Measurements from ENCODE around the gene KAT7.

Gene KAT7

DNA sequence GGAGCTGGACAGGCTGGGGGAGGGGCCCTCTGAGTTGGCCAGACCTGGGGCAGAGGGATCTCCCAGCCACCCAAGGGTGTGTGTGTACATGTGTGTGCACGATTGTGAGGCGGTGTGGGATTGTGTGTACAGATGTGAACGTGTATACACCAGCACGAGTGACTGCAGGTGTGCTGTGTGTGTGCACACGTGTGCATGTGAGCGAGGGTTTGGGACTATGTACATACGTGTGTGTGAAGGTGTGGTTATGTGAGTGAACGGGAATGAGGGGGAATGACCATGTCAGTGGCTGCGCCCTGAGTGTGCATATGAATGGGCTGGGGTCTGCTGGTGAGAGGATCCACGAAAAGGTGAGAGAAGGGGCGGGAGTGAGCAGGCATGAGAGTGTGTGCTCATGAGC lies 81.8 kb downstream of the KAT7 start:
- Histone ChIP-seq H3K4me3 (no peak overlapping the region), H3K27ac (no peak overlapping the region)
- TF ChIP-seq, protein P1, sequence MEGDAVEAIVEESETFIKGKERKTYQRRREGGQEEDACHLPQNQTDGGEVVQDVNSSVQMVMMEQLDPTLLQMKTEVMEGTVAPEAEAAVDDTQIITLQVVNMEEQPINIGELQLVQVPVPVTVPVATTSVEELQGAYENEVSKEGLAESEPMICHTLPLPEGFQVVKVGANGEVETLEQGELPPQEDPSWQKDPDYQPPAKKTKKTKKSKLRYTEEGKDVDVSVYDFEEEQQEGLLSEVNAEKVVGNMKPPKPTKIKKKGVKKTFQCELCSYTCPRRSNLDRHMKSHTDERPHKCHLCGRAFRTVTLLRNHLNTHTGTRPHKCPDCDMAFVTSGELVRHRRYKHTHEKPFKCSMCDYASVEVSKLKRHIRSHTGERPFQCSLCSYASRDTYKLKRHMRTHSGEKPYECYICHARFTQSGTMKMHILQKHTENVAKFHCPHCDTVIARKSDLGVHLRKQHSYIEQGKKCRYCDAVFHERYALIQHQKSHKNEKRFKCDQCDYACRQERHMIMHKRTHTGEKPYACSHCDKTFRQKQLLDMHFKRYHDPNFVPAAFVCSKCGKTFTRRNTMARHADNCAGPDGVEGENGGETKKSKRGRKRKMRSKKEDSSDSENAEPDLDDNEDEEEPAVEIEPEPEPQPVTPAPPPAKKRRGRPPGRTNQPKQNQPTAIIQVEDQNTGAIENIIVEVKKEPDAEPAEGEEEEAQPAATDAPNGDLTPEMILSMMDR (IDR thresholded peaks at IDR 0.05), result no peak
- no peak for DNase-seq (ENCODE audit: low spot score)

GRCh38 chr17:49871211-49871610 lies 82.7 kb downstream of the KAT7 start:
- DNase-seq (ENCODE audit: low spot score), result no peak
- no peak overlapping the region for H3K4me3 ChIP-seq

GRCh38 chr17:49872754-49873377 lies 84.4 kb downstream of the KAT7 start:
- DNase-seq (ENCODE audit: low spot score), result no peak
- TF ChIP-seq, protein P1 (IDR thresholded peaks at IDR 0.05), result no peak
- no peak overlapping the region for H3K4me3 ChIP-seq
- H3K27ac ChIP-seq, result no peak overlapping the region

More at GRCh38 chr17:49871211-49871610, 82.7 kb downstream of the KAT7 start:
- TF ChIP-seq, protein P1 (IDR thresholded peaks at IDR 0.05), result no peak
- H3K27ac ChIP-seq, result no peak overlapping the region

DNA sequence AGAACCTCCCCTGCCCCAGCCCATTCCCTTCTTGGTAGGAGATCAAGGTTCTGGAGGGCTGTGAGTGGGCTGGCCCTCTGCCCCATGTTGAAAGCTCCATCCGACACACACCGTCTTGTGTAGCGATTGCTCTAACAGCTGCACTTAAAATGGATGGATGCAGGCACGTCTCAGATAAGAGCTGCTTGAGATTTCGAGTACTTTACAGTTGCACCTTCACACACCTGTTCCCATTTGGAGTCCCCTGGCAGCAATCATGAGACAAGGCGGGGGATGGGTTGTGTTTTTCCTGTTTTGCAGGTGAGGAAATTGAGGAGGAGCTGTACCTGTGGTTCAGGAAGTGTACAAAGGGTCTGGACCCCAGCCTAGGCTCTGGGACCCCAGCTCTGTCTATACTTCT lies 85.0 kb downstream of the KAT7 start:
- DNase-seq (ENCODE audit: low spot score), result no peak

DNA sequence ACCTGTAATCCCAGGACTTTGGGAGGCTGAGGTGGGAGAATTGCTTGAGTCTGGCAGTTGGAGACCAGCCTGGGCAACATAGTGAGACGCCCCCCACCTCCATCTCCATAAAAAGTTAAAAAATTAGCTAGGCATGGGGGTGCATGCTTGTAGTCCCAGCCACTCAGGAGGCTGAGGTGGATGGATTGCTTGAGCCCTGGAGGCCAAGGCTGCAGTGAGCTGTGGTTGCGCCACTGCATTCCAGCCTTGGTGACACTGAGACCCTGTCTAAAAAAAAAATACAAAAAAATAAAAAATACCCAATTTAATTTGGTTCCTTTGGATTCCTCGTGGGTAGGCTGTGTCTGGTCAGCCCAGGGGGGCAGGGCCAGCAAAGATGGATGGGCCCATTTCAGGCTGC lies 85.4 kb downstream of the KAT7 start:
- no peak for DNase-seq (ENCODE audit: low spot score)
- Histone ChIP-seq H3K4me3 (no peak overlapping the region), H3K27ac (no peak overlapping the region)
- TF ChIP-seq, protein P1 (IDR thresholded peaks at IDR 0.05), result no peak

More for the DNA sequence above, 85.0 kb downstream of the KAT7 start:
- TF ChIP-seq, protein P1 (IDR thresholded peaks at IDR 0.05), result no peak
- Histone ChIP-seq H3K27ac (no peak overlapping the region), H3K4me3 (no peak overlapping the region)

DNA sequence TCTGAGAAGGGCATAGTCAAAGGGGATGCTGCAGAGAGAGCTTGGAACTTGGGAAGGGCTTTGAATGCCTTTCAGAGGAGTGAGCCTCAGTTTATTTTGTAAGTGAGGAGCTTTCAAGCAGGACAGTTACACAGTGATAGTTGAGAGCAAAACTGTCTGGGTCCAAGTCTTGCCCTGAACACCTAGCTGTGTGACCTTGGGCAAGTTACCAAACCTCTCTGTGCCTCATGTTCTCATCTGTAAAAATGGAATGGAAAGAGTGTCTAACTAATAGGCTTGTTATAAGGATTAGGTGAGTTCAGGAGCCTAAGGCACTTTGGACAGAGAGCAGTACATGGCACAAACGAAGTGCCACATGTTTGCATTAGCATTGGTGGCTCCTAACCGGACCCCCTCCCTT lies 86.4 kb downstream of the KAT7 start:
- DNase-seq (ENCODE audit: low spot score), result no peak
- TF ChIP-seq, protein P1 (IDR thresholded peaks at IDR 0.05), result no peak
- Histone ChIP-seq H3K4me3 (no peak overlapping the region), H3K27ac (no peak overlapping the region)

DNA sequence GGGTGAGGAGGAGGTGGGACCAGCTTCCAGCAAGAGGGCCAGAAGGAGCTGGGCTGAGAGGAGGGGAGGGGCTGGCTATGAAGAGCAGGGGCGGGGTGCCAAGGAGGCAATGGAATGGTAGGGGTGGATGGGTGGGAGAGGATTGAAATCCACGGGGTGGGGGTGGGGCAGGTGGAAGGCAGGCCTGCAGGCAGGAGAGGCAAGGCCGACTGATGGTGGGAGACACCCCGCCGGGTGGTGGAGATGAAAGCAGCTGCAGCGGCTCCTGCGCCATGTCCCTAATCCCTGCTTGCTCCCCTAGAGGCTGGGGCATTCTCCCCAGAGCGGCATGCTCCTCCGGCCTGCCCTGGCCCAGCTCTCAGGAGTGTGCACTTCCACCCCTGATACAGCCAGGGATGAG lies 87.2 kb downstream of the KAT7 start:
- TF ChIP-seq, protein P1 (IDR thresholded peaks at IDR 0.05), result no peak
- Histone ChIP-seq H3K4me3 (no peak overlapping the region), H3K27ac (no peak overlapping the region)
- DNase-seq (ENCODE audit: low spot score), result no peak

Measured in coronary artery (tissue), 2 donors.